Kidney (tissue), 14 donors: ENCODE data around the gene HLTF. TPM values are rescaled to one million over a fixed set of nuclear protein-coding genes. Genes with fewer than 3 reads are reported as not detected.

Experiments
- DNase-seq, 5 donors: peaks; one replicate each; pipeline ENCODE4 v3.0.0-alpha.2; 2013 to 2020
- FAIRE-seq: peaks from 2 replicates; lab custom pipeline; 2012; peaks lifted over from hg19 to GRCh38; lab: Jason Lieb, UNC
- H3K27ac ChIP-seq, 2 donors: one replicate each; pipeline ENCODE4 v1.7.0; 2013; ENCODE audit warnings: low read depth in 2 of 2, low read length in 2 of 2, inconsistent platforms in 1 of 2
- H3K27me3 ChIP-seq: one replicate; pipeline ENCODE4 v1.7.1; 2013; ENCODE audit warnings: low read length, inconsistent platforms; ENCODE audit not compliant: control insufficient read depth, insufficient read depth
- H3K36me3 ChIP-seq, 3 donors: one replicate each; pipeline versions ENCODE4 v1.7.0 to v1.7.1; 2013; ENCODE audit warnings: low read length in 3 of 3, control low read depth in 1 of 3, inconsistent platforms in 1 of 3; ENCODE audit not compliant: insufficient read depth in 3 of 3, control insufficient read depth in 2 of 3
- H3K4me1 ChIP-seq, 3 donors: one replicate each; pipeline versions ENCODE4 v1.7.0 to v1.7.1; 2013; ENCODE audit warnings: low read length in 3 of 3, inconsistent platforms in 1 of 3, low read depth in 1 of 3; ENCODE audit not compliant: control insufficient read depth in 2 of 3, insufficient read depth in 2 of 3
- H3K4me3 ChIP-seq, 3 donors: one replicate each; pipeline versions ENCODE4 v1.7.0 to v1.8.1; 2013; ENCODE audit warnings: low read length in 3 of 3, control low read depth in 1 of 3, inconsistent platforms in 1 of 3
- H3K9ac ChIP-seq, 3 donors: one replicate each; pipeline versions ENCODE4 v1.7.0 to v1.7.1; 2013; ENCODE audit warnings: low read length in 3 of 3, control low read depth in 1 of 3, inconsistent platforms in 1 of 3
- H3K9me3 ChIP-seq, 3 donors: one replicate each; pipeline versions ENCODE4 v1.7.0 to v1.7.1; 2013; ENCODE audit warnings: low read length in 3 of 3, control low read depth in 1 of 3, inconsistent platforms in 1 of 3; ENCODE audit not compliant: control insufficient read depth in 2 of 3, insufficient read depth in 1 of 3
- intact Hi-C: fragments of 100-400 bp; cut with DNase I; formaldehyde crosslinking; loops from one replicate; pipeline ENCODE4 v1.11.1; 2022
- polyA plus RNA-seq: library from polyadenylated mRNA; stranded (reverse); fragments of 350-450 nt; fragmentation: Illumina TruSeq; extraction: RNeasy Lipid Tissue Mini Kit (QIAGEN cat#74804); gene quantifications from one replicate; pipeline ENCODE4 v1.2.3, GENCODE V29; 2014; ENCODE audit warnings: low read depth, low replicate concordance; ENCODE audit not compliant: insufficient read depth
- total RNA-seq: library from RNA; stranded (reverse); fragmentation: NEBNext Ultra II Directional; extraction: Animal tissue kit (Norgen Biotek cat#: 25700); gene quantifications from one replicate; pipeline ENCODE4 v1.2.1, GENCODE V29; 2021
- TF ChIP-seq, protein P1 (sequence below): IDR thresholded peaks from 3 replicates; pipeline ENCODE4 v1.5.1; 2012; ENCODE audit warnings: mild to moderate bottlenecking, moderate library complexity, borderline replicate concordance; ENCODE audit not compliant: insufficient read depth; ENCODE audit errors: extremely low read depth
- donor health status: control.
- donor health status: control.
- donor health status: control.
- donor health status: control.
- donor health status: control.
- donor health status: DM: yes; HTN: yes; CAD: no.
- donor health status: Normal renal cell carcinoma (clear cell type).

The HLTF gene
- total and polyA plus RNA-seq, 2 donors from 2014 or later = 10.3 to 30.2 TPM

DNA sequence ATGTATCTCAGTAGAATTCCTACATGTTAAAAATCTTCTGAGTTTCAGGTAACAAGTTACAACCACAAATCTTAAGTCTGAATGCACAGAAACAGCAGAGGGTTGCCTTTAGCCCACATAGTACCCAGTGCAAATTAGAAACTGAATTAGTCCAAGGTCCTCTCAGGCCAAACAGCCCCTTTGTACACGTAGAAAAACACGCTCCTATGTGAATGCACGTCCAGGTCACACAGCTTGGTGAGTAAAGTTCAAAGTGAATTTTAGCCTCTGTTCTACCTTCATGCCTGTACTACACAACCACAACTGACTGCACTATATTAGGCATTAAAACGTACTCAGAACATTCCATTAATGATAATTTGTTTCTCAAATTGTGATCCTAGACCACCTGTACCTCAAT, 48.6 kb downstream of the HLTF start:
- no peaks in the 10 kb centered on the region for H3K4me1 ChIP-seq
- no peak for DNase-seq
- H3K27me3 ChIP-seq = no peaks in the 10 kb centered on the region
- peaks cover 2 to 7% (median 3%) of the 10 kb centered on the region in 3 donors for H3K36me3 ChIP-seq
- no peak overlapping the region for H3K9ac ChIP-seq
- FAIRE-seq = no peak
- TF ChIP-seq, protein P1, sequence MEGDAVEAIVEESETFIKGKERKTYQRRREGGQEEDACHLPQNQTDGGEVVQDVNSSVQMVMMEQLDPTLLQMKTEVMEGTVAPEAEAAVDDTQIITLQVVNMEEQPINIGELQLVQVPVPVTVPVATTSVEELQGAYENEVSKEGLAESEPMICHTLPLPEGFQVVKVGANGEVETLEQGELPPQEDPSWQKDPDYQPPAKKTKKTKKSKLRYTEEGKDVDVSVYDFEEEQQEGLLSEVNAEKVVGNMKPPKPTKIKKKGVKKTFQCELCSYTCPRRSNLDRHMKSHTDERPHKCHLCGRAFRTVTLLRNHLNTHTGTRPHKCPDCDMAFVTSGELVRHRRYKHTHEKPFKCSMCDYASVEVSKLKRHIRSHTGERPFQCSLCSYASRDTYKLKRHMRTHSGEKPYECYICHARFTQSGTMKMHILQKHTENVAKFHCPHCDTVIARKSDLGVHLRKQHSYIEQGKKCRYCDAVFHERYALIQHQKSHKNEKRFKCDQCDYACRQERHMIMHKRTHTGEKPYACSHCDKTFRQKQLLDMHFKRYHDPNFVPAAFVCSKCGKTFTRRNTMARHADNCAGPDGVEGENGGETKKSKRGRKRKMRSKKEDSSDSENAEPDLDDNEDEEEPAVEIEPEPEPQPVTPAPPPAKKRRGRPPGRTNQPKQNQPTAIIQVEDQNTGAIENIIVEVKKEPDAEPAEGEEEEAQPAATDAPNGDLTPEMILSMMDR = no peak
- H3K9me3 ChIP-seq = no peaks in the 10 kb centered on the region
- intact Hi-C loops = no loop called here
- no peak overlapping the region for H3K27ac ChIP-seq
- H3K4me3 ChIP-seq = no peak overlapping the region

DNA sequence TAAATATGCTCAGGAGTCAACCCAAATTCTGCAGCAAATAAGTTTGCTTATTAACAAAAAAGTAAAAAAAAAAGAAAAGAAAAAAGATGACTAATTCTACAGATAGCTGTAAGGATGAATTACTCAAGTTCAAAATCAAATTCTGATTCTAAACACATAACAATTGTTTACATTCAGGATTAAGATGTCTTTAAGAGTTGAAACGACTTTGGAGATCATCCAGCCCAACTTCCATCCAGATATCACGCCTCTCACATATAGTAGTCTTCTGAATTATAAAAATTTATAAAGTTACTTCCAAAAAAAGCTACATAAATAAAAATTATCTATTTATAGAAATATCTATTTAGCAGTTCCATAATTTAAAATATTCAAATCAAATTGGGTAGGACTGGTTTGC, 55.2 kb downstream of the HLTF start:
- intact Hi-C loops = no loop called here
- no peak overlapping the region for H3K9ac ChIP-seq
- H3K4me1 ChIP-seq = no peaks in the 10 kb centered on the region
- TF ChIP-seq, protein P1 = no peak
- no peak overlapping the region for H3K27ac ChIP-seq
- DNase-seq (no peak), FAIRE-seq (no peak)
- peaks cover 0 to 3% (median 3%) of the 10 kb centered on the region in 3 donors for H3K36me3 ChIP-seq
- H3K4me3 ChIP-seq = no peak overlapping the region
- H3K27me3 ChIP-seq = no peaks in the 10 kb centered on the region
- H3K9me3 ChIP-seq = no peaks in the 10 kb centered on the region

DNA sequence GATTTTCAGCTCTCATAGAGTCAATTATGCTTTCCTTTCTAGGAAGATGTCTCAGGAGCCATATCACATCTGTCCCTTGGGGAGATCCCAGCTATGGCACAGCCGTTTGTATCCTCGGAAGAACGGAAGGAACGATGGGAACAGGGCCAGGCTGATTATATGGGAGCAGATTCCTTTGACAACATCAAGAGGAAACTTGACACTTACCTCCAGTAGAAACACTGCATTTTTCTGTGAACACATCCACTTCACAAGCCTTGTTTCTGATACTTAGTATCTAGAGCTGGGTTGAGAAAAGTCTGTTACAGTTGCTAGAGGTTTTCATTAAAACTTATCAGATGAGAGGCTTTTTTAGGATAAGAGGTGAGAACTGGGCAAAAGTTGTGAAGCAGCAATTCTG, 59.6 kb downstream of the HLTF start:
- H3K4me1 ChIP-seq = no peaks in the 10 kb centered on the region
- H3K9me3 ChIP-seq = peaks cover 0 to 4% (median 0%) of the 10 kb centered on the region in 3 donors
- H3K27me3 ChIP-seq = no peaks in the 10 kb centered on the region
- TF ChIP-seq, protein P1 = no peak
- peaks cover 3 to 14% (median 11%) of the 10 kb centered on the region in 3 donors for H3K36me3 ChIP-seq
- no peak overlapping the region for H3K4me3 ChIP-seq
- no peak overlapping the region for H3K9ac ChIP-seq
- no peak for FAIRE-seq
- no peak for DNase-seq
- H3K27ac ChIP-seq = no peak overlapping the region
- intact Hi-C loops = no loop called here

DNA sequence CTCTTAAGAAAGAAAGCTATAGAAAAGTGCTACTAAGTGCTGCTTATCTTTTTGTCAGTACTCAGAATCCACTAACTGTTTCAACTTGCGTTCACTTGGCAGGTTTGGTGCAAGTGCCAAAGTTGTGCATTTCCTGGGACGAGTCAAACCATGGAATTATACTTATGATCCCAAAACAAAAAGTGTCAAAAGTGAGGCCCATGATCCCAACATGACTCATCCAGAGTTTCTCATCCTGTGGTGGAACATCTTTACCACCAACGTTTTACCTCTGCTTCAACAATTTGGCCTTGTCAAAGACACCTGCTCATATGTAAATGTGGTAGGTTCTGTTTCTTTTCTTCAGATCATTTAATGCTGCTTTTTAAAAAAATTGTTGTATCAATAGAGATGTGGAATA, 62.4 kb downstream of the HLTF start:
- H3K9me3 ChIP-seq = peaks cover 0 to 4% (median 0%) of the 10 kb centered on the region in 3 donors
- no peaks in the 10 kb centered on the region for H3K27me3 ChIP-seq
- H3K27ac ChIP-seq = no peak overlapping the region
- H3K36me3 ChIP-seq = peaks cover 0 to 18% (median 11%) of the 10 kb centered on the region in 3 donors
- DNase-seq (no peak), FAIRE-seq (no peak)
- H3K9ac ChIP-seq = no peak overlapping the region
- H3K4me3 ChIP-seq = no peak overlapping the region
- intact Hi-C loops = no loop called here
- TF ChIP-seq, protein P1 = no peak
- no peaks in the 10 kb centered on the region for H3K4me1 ChIP-seq
